ENCODE data around the gene IL1RAPL2. TPM values are rescaled to one million over a fixed set of nuclear protein-coding genes. Genes with fewer than 3 reads are reported as not detected.
"Not testable (repeated sequence)": the region's sequence is repeated elsewhere in the genome, so short reads cannot be mapped to it uniquely, and the experiment has no call there.

The IL1RAPL2 gene
- total and polyA plus RNA-seq, 8 donors, result 0.13 to 1.1 (median 0.47) TPM; not detected in 2

DNA sequence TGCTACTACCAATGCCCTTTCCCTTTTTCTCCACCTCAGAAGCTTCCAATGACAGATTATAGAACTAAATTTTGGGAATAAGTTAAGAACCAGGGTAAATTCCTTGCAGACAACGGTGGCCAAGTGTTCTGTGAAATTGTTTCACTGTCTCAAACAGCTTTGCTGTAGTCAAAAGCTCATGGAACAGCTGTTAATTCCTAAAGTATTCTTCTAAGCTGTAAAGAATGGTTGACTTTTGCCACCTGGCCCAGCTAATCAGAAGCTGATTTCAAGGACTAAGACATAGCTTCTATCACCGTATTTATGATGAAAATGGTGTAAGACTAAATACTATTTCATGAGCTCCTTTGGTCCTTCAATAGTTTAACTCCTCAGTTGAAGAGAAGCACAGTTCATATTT lies 297.5 kb downstream of the IL1RAPL2 start:
- H3K9me3 ChIP-seq, result no peaks in the 10 kb centered on the region
- H3K4me1 ChIP-seq, result no peaks in the 10 kb centered on the region
- DNase-seq (no peak), ATAC-seq (no peak)
- no peaks in the 10 kb centered on the region for H3K27me3 ChIP-seq
- intact Hi-C loops (cut with DNase I), result no loop called here
- no peak overlapping the region for H3K4me3 ChIP-seq
- no peaks in the 10 kb centered on the region for H3K36me3 ChIP-seq
- TF ChIP-seq, protein P1, sequence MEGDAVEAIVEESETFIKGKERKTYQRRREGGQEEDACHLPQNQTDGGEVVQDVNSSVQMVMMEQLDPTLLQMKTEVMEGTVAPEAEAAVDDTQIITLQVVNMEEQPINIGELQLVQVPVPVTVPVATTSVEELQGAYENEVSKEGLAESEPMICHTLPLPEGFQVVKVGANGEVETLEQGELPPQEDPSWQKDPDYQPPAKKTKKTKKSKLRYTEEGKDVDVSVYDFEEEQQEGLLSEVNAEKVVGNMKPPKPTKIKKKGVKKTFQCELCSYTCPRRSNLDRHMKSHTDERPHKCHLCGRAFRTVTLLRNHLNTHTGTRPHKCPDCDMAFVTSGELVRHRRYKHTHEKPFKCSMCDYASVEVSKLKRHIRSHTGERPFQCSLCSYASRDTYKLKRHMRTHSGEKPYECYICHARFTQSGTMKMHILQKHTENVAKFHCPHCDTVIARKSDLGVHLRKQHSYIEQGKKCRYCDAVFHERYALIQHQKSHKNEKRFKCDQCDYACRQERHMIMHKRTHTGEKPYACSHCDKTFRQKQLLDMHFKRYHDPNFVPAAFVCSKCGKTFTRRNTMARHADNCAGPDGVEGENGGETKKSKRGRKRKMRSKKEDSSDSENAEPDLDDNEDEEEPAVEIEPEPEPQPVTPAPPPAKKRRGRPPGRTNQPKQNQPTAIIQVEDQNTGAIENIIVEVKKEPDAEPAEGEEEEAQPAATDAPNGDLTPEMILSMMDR (IDR thresholded peaks at IDR 0.05), result no peak
- H3K27ac ChIP-seq, result no peak overlapping the region

DNA sequence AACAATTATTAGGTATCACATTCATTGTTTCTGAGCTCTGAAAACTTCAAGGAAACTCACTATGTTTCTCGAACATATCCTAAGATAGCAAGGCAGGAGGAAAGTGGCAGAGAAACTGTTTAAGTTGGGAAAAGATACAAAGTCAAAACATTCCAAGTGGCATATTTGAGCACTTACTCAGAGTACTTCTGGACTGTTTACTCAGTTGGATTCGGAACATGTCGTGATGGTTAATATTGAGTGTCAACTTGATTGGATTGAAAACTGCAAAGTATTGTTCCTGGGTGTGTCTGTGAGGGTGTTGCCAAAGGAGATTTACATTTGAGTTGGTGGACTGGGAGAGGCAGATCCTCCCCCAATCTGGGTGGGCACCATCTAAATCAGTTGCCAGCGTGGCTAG lies 298.3 kb downstream of the IL1RAPL2 start:
- peak; percentile 74 for ATAC-seq

DNA sequence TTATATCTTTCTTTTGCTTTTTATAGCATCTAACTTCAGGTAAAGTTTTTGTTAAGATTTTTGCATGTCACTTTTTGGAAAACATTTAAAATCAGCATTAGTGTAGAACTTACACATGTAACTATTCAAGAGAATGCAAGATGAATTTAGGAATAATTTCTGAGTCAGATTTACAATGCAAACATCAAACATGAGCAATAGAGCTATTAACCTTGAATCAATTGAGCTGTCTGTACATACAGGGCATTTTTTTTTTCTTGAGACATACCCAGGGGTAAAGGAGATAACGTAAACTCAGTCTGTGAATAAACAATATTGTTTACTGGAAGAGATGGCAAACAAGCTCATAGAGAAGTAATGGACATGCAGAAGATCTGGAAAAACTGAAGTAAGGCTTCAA lies 311.5 kb downstream of the IL1RAPL2 start:
- no peaks in the 10 kb centered on the region for H3K36me3 ChIP-seq
- TF ChIP-seq, protein P1 (IDR thresholded peaks at IDR 0.05), result no peak

More for the DNA sequence above, 298.3 kb downstream of the IL1RAPL2 start:
- H3K27me3 ChIP-seq, result no peaks in the 10 kb centered on the region
- no peaks in the 10 kb centered on the region for H3K4me1 ChIP-seq
- no peaks in the 10 kb centered on the region for H3K36me3 ChIP-seq
- H3K27ac ChIP-seq, result no peak overlapping the region
- TF ChIP-seq, protein P1 (IDR thresholded peaks at IDR 0.05), result no peak
- H3K9me3 ChIP-seq, result no peaks in the 10 kb centered on the region
- H3K4me3 ChIP-seq, result no peak overlapping the region
- DNase-seq, result no peak
- intact Hi-C loops (cut with DNase I), result no loop called here

DNA sequence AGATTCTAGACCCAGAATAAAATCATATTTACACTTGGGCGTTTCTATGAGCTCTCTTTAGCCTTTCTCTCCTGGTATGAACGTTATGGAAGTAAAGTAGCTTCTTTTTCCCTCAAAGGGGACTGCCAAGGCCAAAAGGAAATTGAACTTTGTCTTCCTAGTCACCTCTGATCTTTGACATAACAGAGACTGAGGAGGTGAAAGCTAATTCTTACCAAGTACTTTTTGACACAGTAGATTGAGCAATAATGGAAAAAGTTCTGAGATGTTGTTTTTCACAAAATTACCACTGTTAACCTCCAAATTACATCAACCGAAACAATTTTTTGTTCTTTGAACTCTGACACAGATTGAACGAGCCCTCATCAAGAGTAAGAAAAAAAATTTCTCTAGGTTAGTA lies 336.1 kb downstream of the IL1RAPL2 start:
- Histone ChIP-seq H3K4me1 (no peaks in the 10 kb centered on the region), H3K9me3 (no peaks in the 10 kb centered on the region), H3K27me3 (no peaks in the 10 kb centered on the region), H3K27ac (no peak overlapping the region), H3K4me3 (no peak overlapping the region), H3K36me3 (no peaks in the 10 kb centered on the region)
- DNase-seq (no peak), ATAC-seq (no peak)
- TF ChIP-seq, protein P1 (IDR thresholded peaks at IDR 0.05), result no peak
- intact Hi-C loops (cut with DNase I), result no loop called here

More for the DNA sequence above, 311.5 kb downstream of the IL1RAPL2 start:
- intact Hi-C loops (cut with DNase I), result no loop called here
- ATAC-seq, result no peak
- H3K27ac ChIP-seq, result no peak overlapping the region
- no peaks in the 10 kb centered on the region for H3K4me1 ChIP-seq
- H3K9me3 ChIP-seq, result peaks cover 0 to under 1% of the 10 kb centered on the region in 2 donors
- H3K4me3 ChIP-seq, result no peak overlapping the region
- DNase-seq, result no peak
- no peaks in the 10 kb centered on the region for H3K27me3 ChIP-seq

DNA sequence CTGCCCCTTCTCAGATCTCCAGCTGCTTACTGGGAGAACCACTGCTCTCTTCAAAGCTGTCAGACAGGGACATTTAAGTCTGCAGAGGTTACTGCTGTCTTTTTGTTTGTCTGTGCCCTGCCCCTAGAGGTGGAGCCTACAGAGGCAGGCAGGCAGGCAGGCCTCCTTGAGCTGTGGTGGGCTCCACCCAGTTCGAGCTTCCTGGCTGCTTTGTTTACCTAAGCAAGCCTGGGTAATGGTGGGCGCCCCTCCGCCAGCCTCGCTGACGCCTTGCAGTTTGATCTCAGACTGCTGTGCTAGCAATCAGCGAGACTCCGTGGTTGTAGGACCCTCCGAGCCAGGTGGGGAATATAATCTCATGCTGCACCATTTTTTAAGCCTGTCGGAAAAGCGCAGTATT lies 343.7 kb downstream of the IL1RAPL2 start:
- H3K36me3 ChIP-seq; H3K4me1 ChIP-seq; intact Hi-C loops (cut with DNase I); H3K27me3 ChIP-seq; H3K9me3 ChIP-seq; ATAC-seq; DNase-seq; H3K27ac ChIP-seq: not testable (repeated sequence)
- peak overlapping the region; percentile 9 to 11 for H3K4me3 ChIP-seq

DNA sequence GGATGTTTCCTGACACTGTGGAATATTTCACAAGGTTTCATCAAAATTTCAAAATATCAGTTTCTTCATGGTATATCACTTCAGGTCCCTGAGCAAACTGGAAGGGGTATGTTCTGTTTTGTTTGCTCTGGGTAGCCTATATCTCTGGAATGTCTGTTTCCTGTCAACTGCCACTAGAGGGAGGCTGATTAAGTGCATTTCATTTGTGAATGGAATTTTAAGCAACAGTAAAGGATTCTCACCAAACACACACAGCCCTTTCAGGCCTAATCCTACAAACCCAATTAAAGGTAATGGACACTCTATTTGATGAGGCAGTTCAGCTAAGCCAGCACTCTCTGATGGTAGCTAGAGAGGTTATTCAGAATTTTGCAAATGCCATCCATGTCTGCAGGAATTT lies 347.3 kb downstream of the IL1RAPL2 start:
- Histone ChIP-seq H3K36me3 (no peaks in the 10 kb centered on the region), H3K27ac (no peak overlapping the region), H3K9me3 (no peaks in the 10 kb centered on the region), H3K27me3 (no peaks in the 10 kb centered on the region), H3K4me1 (no peaks in the 10 kb centered on the region), H3K4me3 (no peak overlapping the region)
- intact Hi-C loops (cut with DNase I), result no loop called here
- DNase-seq (peak in 1 of 4 donors; percentile 13), ATAC-seq (peak; percentile 69)
- TF ChIP-seq, protein P1 (IDR thresholded peaks at IDR 0.05), result peak in 1 of 2 donors; percentile 34

DNA sequence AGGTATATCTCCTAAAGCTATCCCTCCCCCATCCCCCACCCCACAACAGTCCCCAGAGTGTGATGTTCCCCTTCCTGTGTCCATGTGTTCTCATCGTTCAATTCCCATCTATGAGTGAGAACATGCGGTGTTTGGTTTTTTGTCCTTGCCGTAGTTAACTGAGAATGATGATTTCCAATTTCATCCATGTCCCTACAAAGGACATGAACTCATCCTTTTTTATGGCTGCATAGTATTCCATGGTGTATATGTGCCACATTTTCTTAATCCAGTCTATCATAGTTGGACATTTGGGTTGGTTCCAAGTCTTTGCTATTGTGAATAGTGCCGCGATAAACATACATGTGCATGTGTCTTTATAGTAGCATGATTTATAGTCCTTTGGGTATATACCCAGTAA lies 348.7 kb downstream of the IL1RAPL2 start:
- H3K9me3 ChIP-seq; DNase-seq; intact Hi-C loops (cut with DNase I); H3K36me3 ChIP-seq; ATAC-seq; H3K4me1 ChIP-seq; H3K27ac ChIP-seq; H3K27me3 ChIP-seq; H3K4me3 ChIP-seq: not testable (repeated sequence)
